SIG-M5 treated with dmso at 0.1 percent for 504 hours (cell line): Measurements from ENCODE around the gene GUCA2A.

ENCODE experiments used
- DNase-seq: peaks from one replicate; lab custom pipeline; 2025; ENCODE audit not compliant: unreplicated experiment; lab: John Stamatoyannopoulos, UW

Gene GUCA2A

DNA sequence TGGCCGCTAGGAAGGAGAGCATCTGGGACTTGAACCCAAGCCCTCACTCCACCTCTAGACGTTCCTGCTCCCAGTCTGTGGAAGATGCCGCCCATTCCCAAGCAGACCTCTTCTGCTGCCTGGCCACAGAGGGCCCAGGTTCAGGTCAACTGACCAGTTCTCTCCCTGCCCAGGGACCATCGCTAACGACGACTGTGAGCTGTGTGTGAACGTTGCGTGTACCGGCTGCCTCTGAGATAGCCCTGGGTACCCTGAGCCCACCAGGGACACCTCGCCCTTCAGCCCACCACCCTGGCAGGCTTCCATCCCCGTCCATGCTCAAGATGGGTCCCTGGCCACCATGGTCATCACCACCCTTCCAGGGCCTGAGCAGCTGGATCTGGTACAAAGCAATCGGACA lies 9.2 kb downstream of the GUCA2A start:
- no peak for DNase-seq

DNA sequence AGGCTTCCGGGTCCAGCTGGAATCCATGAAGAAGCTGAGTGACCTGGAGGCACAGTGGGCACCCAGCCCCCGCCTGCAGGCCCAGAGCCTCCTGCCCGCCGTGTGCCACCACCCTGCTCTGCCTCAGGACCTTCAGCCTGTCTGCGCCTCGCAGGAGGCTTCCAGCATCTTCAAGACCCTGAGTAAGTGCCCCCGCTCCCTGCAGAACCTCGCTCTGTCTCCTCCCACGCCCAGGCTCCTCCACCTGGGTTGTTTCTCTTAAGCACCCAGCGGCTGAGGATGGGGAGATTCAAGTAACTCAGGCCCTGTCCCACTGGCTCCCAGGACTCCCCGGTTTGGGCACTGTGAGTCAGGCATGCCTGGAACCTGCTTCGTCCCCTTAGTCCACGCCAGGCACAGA lies 9.9 kb downstream of the GUCA2A start:
- DNase-seq = no peak

DNA sequence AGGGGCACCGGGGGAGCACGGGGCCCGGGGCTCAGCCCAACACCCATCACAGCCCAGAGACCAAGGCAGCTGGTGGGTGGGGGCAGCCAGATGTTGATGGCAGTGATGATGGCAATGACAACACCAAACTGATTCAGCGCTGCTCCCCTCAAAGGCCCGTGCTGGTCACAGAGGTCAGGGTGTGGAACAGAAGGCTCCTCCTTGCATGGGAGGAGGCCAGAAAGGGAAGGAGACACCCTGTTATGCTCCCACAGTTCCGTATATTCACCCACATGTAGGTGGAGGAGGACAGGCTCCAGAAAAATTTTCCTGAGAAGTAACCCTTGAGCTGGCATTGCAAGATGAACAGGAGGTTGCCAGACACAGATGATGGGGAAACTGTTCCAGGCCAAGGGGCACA lies 10.9 kb downstream of the GUCA2A start:
- no peak for DNase-seq

DNA sequence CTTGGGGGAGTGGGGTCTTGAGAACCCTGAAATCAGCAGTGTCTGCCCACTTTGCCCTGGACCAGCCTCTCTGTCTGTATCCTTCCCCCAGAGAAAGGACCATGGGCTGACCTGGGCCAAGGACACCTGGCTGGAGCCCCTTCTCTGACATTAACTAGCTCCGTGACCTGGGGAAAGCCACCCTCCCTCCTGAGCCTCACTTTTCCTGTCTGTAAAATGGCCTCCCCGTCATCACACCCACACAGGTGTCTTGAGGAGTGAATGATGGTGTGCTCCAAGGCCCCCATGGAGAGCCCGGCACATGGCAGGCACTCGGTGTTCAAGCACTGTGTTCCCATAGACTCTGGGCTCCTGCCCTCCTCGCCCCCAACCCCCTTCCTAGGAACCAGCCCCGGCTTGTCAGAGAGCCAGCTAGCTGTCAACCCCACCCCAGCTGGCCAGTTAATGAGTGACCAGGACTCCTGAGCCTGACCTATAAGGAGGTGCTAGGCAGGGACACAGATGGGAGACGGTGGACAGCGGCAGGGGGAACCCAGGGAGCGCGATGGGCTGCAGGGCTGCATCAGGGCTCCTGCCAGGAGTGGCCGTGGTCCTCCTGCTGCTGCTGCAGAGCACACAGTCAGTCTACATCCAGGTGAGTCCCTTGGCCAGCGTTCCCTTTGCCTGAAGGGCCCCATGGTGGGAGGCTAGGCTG lies 11.5 kb downstream of the GUCA2A start, which contains the start of gene GUCA2B:
Gene GUCA2B (plus strand): TSS at position 504 of the 694 bp plus-strand sequence. CDS start 41 bp downstream, at position 545.
- DNase-seq = no peak

DNA sequence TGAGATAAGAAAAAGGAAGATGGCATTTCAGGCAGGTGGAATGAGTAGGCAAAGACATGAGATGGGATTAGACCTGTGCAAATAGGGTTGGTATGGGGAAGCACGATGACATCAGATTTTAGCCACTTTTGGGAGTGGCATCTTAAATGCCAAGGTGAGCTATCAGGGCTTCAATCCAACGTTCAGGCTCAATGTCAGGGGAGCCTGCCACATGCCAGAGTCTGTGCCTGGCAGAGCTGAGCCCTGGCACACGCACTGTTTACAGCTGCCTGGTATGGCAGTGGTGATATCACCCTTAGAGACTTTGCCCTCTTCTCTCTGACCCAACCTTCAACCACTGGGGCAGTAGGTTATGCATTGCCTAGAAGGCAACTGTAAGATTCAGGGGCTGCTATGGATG lies 12.4 kb downstream of the GUCA2A start:
- DNase-seq = no peak

DNA sequence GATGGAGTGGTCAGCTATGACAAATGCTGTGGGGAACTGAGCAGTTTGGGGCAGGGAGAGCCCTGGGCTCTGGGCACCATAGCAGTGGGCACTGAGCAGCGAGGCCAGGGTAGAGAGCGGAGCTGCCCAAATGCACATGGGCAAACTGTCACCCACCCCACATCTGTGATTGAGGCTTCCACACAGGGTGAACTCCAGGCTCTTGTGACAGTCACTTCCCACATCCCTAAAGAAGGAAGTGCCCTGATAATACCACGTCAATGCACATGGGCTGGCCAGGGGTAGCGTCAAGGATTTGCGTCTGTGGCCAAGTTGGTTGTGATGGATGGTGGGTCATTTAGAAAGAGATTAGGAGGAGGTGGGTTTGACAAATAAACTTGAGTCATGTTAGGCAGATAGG lies 13.9 kb downstream of the GUCA2A start:
- DNase-seq = no peak

DNA sequence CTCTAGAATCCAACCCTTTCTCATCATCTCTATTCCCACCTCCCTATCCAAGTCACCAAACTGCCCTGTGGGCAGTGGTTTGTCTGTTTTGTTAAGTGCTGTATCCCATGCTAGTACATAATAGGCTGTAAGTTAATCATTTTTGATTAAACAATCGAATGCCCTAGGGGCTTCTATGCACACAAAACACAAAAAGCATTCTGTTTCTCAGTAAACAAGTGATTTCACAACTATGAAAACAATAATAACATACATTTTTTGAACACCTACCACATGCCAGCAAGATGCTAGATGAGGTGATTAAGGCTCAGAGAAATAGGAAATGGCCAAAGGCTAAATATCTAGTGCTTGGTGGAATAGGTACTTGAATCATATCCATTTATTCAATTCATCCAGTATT lies 16.4 kb downstream of the GUCA2A start:
- DNase-seq = no peak

DNA sequence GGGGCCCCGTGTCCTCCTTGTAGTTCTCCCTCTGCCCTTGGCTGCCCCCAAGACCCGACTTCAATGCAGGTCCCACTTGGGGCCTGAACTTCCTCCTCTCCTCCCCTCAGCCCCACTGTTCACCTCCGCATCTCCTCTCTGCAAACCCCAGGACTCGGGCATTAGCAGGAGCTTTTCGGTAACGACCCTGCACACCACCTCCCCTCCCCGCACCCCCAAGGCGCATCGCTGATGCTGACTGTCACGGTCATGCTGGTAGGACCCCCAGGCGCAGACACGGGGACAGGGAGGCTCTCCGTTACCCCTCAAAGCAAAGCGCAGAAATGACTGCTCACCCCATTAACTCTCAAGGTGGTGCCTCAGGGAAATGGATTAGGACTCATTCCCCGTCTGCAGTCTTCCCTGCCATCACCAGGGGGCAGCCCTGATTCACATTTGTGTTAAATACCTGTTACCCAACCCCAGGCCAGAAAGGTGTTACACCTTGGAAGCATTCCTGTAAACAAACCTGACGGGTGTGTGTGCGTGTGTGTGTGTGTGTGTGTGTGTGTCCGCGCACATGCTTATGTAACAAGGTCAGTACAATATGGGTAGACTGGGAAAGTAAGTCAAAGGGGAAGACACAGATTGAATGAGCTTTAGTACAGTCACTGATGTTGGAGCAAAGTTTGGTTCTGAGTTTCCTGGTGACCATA lies 17.8 kb downstream of the GUCA2A start:
- peak; percentile 28 for DNase-seq

DNA sequence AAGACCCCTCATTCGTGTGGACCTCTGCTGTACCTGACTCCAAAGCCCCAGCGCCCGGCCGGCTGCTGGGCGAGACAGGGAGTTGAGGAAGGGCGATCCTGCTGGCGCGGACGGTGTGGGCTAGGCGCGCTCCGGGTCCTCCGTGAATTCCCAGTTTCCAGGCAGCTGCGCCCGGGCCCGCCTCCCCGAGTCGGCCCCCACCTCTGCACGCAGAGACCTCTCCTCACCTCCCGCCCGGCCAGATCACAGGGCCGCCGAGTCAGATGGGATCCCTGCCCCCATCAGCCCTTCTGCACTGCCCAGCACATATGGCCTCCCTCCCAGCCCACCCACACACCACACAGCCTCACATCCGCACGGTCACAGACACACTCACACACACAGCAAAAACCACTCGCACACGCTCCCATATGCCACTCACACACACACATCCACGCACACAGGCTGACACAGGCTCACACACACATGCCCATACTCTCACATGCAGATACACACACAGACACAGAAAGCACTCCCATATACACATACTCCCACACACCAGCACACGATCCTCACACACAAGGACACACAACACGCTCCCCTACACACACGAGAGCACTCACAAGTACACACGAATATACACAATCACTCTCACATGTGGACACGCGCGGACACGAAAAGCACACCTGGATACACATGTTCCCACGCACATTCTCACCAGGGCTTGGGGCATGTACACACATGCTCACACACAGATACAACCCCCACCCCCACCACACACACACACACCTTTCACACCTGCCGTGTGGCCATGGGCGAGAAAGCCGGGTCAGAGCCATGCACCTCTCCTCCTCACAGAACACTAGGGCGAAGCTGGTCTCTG lies 18.6 kb downstream of the GUCA2A start:
- no peak for DNase-seq

DNA sequence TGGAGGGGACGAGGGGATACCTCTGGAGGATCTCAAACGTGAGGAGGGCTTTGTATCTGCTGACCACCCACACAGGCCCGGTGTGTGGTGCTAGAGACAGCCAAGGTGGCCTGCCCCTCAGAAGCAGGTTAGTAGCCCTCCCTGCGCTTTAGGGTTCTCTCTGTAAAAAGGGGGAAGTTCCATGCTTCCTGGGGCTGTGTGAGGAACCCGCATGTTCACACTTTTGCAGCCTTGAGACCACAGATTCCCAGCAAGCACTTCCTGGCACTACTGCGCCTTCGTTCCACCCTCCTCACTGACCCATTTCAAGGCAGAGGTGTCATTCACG lies 19.2 kb downstream of the GUCA2A start:
- DNase-seq = no peak

DNA sequence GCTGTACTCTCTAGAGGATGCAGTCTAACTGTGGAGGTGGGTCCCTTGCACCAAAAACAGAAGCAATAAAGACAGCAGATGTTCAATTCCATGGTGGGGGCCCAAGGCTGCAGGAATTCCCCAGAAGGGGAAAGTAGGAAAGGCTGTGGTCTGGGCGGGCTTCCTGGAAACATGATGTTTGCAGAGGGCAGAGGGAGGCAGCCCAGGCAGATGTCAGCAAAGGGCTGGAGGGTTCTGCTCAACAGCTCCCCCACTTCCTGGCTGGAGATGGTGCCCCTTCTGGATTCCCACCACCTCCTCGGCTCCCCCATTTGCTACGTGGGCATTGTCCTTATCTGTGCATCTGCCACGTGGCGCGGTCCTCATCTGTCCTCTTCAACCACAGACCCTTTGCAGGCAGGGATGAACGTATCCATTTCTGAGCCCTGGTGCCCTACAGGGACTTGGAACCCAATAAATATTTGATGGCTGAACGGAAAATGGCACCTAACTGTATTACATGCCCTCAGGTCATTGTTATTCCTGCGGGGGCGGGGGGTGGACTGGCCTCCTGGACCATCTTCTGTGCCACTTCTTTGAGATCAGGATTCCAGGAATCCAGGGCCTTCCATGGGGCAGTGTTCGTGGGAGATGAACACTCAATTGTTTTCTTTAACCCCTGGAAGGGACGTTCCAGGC lies 19.7 kb downstream of the GUCA2A start:
- DNase-seq = no peak

DNA sequence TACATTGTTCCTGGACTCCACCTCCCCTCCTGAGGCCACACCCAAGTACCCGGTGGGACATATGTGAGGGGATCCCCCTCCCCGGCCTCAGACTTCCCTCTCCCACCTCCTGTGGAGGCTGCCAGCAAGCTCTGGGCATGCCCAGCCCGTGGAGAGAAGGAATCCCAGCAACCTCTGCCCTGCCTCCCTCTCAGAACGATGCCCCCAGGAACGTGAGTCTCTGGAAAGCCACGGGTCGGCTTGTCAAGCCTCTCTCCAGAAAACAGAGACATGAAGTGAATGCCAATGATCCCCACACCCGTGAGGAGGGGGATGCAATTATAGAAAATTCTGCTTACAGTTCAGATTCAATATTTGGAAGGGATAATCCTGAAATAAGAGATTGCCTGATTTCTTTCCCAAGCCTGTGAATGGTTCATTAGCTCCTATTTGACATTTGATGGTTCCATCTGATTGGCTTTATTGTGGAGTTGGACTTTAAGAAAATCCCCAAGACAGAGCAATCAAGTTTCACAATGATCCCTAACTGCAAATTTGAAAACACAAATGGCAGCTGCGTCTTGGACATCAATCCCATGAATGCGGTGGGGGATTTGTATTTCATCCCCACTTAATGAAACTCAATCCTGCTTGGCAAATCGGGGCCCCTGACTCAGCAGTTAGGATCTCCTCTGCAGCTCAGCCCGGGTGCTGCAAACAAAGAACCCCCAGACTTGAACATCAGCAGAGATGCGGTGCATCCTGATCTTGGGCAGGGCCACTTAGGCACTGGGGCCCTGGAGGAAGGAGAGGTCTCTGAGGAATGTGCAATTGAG lies 20.4 kb downstream of the GUCA2A start:
- DNase-seq = no peak

DNA sequence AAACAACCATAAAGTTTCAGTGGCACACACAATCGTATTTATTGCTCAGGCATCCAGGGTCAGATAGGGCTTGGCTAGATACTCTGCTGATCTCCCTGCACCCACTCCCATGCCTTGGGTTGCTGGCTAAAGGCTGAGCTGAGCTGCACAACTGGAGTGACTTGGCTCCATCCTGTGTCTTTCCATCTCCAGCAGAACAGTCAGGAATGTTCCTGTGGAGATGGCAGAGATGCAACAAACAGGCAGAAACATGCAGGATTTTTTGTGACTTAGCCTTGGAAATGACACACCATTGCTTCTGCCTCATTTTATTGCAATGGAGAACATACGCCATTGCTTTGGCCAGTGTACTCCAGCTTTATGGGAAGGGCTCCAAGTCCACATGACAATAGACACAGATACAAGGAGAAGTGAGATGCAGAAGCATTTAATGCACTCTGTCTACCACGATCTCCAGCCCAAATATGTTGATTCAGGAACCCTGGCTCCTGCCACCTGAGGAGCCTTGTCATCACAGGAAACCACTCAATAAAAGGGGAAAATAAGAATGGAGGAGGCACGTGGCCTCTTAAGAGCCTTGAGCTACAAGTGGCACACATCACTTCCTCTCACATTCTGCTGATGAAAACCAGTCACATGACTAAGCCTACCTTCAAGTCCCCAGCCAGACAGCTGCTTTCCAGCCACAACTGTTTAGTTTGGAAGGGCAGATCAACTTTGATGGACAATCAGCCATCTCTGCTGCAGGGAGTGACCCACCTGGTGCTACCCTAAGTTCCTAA lies 21.5 kb downstream of the GUCA2A start:
- no peak for DNase-seq

DNA sequence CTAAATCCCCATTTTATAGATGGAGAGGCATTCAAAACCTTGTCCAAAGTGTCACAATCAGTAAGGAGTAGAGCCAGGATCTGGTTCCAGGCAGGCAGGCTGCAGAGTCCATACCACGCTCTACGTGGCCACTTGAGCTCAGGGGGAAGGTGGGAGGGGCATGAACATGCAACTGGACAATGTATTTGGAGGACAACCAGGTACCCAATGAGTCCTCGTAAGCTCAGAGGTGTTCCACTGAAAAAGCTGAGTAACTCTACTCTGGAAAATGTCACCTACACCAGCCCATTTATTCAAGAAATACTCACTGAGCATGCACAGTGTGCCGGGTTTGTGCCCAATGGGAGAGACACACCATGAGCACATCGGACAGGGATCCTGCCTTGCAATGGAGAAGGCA lies 22.6 kb downstream of the GUCA2A start:
- no peak for DNase-seq

DNA sequence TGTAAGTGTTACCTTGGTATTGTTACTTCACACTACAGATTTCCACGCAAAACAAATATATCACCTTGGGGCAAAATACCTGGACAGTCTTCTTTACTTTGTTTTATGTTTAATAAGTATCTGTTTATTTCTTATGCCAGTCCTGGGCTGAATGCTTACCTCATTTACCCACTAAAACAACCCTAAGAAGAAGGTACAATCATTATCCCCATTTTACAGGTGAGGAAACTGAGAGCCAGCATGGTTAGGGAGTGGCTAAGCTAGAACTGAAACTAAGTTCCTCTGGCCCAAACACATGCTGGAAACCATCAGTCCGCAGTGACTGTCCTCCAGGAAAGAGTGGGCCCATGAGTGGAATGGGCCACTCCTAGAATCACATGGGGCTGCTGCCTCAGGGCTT lies 24.4 kb downstream of the GUCA2A start:
- no peak for DNase-seq

DNA sequence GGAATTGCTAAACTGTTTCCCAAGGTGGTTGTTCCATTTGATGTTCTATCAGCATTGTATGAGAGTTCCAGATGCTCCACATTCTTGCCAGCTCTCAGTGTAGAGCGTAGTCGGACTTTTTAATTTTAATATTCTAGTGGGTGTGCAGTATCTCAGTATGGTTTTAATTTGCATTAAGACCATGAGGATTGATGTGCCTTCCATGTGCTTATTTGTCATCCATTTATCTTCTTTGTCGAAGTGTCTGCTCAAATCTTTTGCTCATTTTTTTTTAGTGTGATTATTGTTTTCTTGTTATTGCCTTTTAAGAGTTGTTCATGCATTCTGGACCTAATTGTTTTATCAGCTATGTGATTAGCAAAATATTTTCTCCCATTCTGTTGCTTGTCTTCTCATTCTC lies 25.1 kb downstream of the GUCA2A start:
- DNase-seq = no peak

DNA sequence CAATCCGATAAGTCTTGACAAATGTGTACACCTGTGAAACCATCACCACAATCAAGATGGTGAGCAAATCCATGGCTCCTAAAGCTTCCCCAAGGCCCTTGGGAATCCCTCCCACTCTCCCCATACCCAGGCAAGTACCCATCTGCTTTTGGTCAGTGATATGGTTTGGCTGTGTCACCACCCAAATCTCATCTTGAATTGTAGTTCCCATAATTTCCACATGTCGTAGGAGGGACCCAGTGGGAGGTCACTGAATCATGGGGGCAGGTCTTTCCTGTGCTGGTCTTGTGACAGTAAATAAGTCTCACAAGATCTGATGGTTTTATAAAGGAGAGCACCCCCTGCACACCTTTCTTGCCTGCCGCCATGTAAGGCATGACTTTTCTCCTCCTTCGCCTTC lies 26.0 kb downstream of the GUCA2A start:
- DNase-seq = no peak

DNA sequence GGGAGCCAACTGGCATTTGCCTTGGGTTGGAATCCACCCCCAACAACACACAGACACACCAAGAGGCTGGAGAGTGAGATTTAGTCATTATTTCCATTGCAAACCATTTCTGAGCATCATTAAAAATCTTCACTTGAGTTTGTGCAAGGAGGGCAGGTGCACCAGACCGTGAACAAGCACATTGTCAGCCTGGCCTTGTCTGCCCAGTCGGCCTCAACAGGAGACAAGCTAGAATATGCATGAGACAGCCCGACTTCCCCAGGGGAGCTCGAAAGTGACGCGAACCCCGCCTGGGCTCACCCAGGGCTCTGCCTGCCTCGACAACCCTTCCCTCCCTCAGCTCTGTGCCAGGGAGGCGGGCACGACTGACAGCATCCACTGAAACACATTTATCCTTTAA lies 26.8 kb downstream of the GUCA2A start:
- no peak for DNase-seq

DNA sequence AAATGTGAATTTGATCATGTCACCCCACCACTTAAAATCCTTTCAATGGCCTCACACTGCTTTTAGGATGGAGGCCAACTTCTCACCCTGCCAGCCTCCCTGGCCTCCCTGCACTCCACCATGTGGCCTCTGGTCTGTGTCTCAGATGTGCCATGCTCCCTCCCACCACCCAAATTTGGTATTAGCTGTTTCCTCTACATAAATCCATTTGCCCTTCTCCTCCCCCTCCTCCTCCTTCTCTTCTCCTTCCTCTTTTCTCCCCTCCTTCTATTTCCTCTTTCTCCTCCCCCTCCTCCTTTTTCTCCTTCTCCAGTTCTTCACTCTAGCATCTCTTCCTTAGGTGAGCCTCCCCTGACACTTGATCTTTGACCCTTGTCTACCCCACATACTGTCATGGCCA lies 28.1 kb downstream of the GUCA2A start:
- no peak for DNase-seq

DNA sequence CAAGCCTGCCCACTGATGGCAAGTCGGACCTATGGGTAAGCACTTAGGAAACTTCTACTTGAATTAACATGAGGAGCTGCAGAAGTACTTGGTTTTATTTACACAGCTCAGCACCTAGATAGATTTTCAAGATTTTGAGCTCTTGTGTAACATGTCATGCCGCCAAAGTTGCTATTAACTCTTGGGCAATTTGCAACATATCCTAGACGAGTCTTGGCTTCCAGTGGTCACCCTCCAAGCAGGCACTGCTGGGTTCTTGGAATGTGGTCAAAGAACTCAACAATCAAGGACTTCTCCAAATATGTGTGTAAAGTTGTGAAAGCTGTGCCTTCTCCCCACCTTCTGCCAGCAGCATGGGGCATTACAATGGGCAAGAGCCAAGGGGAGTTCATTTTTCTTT lies 29.1 kb downstream of the GUCA2A start:
- no peak for DNase-seq
